ENCODE data around the gene GPR15.

The GPR15 gene

GRCh38 chr3:98497381-98497780 lies 34.4 kb upstream of the GPR15 start, which contains the start of gene OR5K2:
TSS of gene OR5K2 (plus strand) at chr3:98497681. CDS start at chr3:98497681, 0 bp downstream.
- H3K79me2 ChIP-seq (ENCODE audit: control insufficient read depth, low read length): no peaks in the 10 kb centered on the region

GRCh38 chr3:98500019-98500418 lies 31.8 kb upstream of the GPR15 start:
- Histone ChIP-seq H3K27ac (ENCODE audit: low read depth, low read length) (no peak overlapping the region), H3K4me3 (ENCODE audit: low read length) (no peak overlapping the region), H3K4me2 (ENCODE audit: low read length) (no peak overlapping the region), H3K27me3 (ENCODE audit: control insufficient read depth, low read length) (no peaks in the 10 kb centered on the region), H3K9me2 (replicated peaks; ENCODE audit: control insufficient read depth, low read length) (no peaks in the 10 kb centered on the region), H3K9me3 (ENCODE audit: control insufficient read depth, insufficient read depth, low read length) (no peaks in the 10 kb centered on the region), H3K79me2 (ENCODE audit: control insufficient read depth, low read length) (no peaks in the 10 kb centered on the region), H4K20me1 (ENCODE audit: control insufficient read depth, insufficient read depth, low read depth, low read length) (no peaks in the 10 kb centered on the region), H3F3A (ENCODE audit: control insufficient read depth, insufficient read depth) (no peaks in the 10 kb centered on the region), H3K4me1 (ENCODE audit: control insufficient read depth, low read length) (no peaks in the 10 kb centered on the region), H3K36me3 (ENCODE audit: control insufficient read depth, low read length) (no peaks in the 10 kb centered on the region)
- TF ChIP-seq CTCF (IDR thresholded peaks at IDR 0.05; ENCODE audit: low read depth, low read length, poor library complexity, severe bottlenecking) (no peak), EZH2phosphoT487 (IDR thresholded peaks at IDR 0.05; ENCODE audit: borderline replicate concordance, low read length) (no peak)

More at GRCh38 chr3:98497381-98497780, 34.4 kb upstream of the GPR15 start, which contains the start of gene OR5K2:
- Histone ChIP-seq H3K4me3 (ENCODE audit: low read length) (no peak within 1 kb of the TSS), H3K9me3 (ENCODE audit: control insufficient read depth, insufficient read depth, low read length) (no peaks in the 10 kb centered on the region), H3K4me1 (ENCODE audit: control insufficient read depth, low read length) (no peaks in the 10 kb centered on the region), H3F3A (ENCODE audit: control insufficient read depth, insufficient read depth) (no peaks in the 10 kb centered on the region), H4K20me1 (ENCODE audit: control insufficient read depth, insufficient read depth, low read depth, low read length) (no peaks in the 10 kb centered on the region), H3K27ac (ENCODE audit: low read depth, low read length) (no peak within 1 kb of the TSS), H3K36me3 (ENCODE audit: control insufficient read depth, low read length) (no peaks in the 10 kb centered on the region), H3K4me2 (ENCODE audit: low read length) (no peak within 1 kb of the TSS), H3K27me3 (ENCODE audit: control insufficient read depth, low read length) (peaks cover 3% of the 10 kb centered on the region; the same call in 1 of the 2 replicates), H3K9me2 (replicated peaks; ENCODE audit: control insufficient read depth, low read length) (no peaks in the 10 kb centered on the region)
- TF ChIP-seq EZH2phosphoT487 (IDR thresholded peaks at IDR 0.05; ENCODE audit: borderline replicate concordance, low read length) (no peak), CTCF (IDR thresholded peaks at IDR 0.05; ENCODE audit: low read depth, low read length, poor library complexity, severe bottlenecking) (no peak)

- no peaks in the 10 kb centered on the region for H3K9me3 ChIP-seq (ENCODE audit: control insufficient read depth, insufficient read depth, low read length)
- no peak overlapping the region for H3K27ac ChIP-seq (ENCODE audit: low read depth, low read length)
- no peak overlapping the region for H3K4me3 ChIP-seq (ENCODE audit: low read length)
- no peaks in the 10 kb centered on the region for H3K9me2 ChIP-seq (replicated peaks; ENCODE audit: control insufficient read depth, low read length)
- no peak overlapping the region for H3K4me2 ChIP-seq (ENCODE audit: low read length)
- no peaks in the 10 kb centered on the region for H3K79me2 ChIP-seq (ENCODE audit: control insufficient read depth, low read length)
- H4K20me1 ChIP-seq (ENCODE audit: control insufficient read depth, insufficient read depth, low read depth, low read length): no peaks in the 10 kb centered on the region
- no peaks in the 10 kb centered on the region for H3K36me3 ChIP-seq (ENCODE audit: control insufficient read depth, low read length)
- TF ChIP-seq CTCF (IDR thresholded peaks at IDR 0.05; ENCODE audit: low read depth, low read length, poor library complexity, severe bottlenecking): no peak
- TF ChIP-seq EZH2phosphoT487 (IDR thresholded peaks at IDR 0.05; ENCODE audit: borderline replicate concordance, low read length): no peak
- no peaks in the 10 kb centered on the region for H3F3A ChIP-seq (ENCODE audit: control insufficient read depth, insufficient read depth)
- no peaks in the 10 kb centered on the region for H3K4me1 ChIP-seq (ENCODE audit: control insufficient read depth, low read length)
- H3K27me3 ChIP-seq (ENCODE audit: control insufficient read depth, low read length): no peaks in the 10 kb centered on the region
Measured at GRCh38 chr3:98501270-98501669, 30.5 kb upstream of the GPR15 start.

All from DOHH2 (cell line).